CD1c-positive myeloid dendritic cell (primary cell): ENCODE measurements around the gene SPRR4.
"Not testable (repeated sequence)": the region's sequence is repeated elsewhere in the genome, so short reads cannot be mapped to it uniquely, and the experiment has no call there.

Experiments
- DNase-seq: peaks from one replicate; pipeline ENCODE4 v3.0.0-alpha.2; 2016; ENCODE audit errors: extremely low spot score

The SPRR4 gene

GRCh38 chr1:153021829-153022228 lies 51.4 kb downstream of the SPRR4 start:
- not testable (repeated sequence) for DNase-seq
